GM12872 (cell line): ENCODE data around the gene UBXN4.

ENCODE experiments used
- TF ChIP-seq, protein P1 (sequence below): IDR thresholded peaks from 3 replicates; pipeline ENCODE4 v1.5.1; 2011; ENCODE audit warnings: low read depth, mild to moderate bottlenecking, low read length, moderate library complexity; ENCODE audit not compliant: insufficient read depth

Gene UBXN4

DNA sequence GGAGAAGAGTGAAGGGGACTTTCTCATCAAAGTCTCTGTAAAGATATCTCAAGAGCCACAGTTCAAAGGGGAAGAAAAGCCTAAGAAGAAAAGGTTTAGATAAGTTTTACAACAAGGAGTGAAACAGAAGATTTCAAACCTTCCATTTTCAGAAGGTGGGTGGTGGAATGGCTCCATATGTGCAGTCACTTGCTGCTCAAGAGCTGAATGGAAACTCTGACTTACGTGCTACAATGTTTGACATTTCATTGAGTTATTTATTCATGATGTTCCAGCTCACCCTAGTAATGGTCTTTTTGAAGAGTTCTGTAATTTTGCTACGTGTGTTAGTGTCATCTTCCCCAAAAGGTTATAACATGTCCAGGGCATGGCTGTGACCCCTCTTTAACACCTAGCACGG, 73.6 kb downstream of the UBXN4 start:
- TF ChIP-seq, protein P1, sequence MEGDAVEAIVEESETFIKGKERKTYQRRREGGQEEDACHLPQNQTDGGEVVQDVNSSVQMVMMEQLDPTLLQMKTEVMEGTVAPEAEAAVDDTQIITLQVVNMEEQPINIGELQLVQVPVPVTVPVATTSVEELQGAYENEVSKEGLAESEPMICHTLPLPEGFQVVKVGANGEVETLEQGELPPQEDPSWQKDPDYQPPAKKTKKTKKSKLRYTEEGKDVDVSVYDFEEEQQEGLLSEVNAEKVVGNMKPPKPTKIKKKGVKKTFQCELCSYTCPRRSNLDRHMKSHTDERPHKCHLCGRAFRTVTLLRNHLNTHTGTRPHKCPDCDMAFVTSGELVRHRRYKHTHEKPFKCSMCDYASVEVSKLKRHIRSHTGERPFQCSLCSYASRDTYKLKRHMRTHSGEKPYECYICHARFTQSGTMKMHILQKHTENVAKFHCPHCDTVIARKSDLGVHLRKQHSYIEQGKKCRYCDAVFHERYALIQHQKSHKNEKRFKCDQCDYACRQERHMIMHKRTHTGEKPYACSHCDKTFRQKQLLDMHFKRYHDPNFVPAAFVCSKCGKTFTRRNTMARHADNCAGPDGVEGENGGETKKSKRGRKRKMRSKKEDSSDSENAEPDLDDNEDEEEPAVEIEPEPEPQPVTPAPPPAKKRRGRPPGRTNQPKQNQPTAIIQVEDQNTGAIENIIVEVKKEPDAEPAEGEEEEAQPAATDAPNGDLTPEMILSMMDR = no peak

DNA sequence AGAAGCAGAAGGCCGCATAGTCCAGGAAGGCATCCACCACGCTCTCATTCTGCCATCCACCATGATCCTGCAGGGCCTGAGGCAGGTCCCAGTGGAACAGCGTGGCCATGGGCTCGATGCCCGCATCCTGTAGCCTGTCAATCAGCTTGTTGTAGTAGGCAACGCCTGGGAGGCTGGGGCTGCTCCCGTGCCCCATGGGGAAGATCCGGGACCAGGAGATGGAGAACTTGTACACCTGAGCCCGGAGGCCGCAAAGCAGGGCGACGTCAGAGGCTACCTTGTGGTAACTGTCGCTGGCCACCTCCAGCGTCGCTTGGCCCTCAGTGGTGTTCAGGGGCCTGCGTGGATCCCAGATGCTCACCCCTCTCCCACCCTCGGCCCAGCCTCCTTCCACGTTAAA, 75.8 kb downstream of the UBXN4 start:
- TF ChIP-seq, protein P1 = no peak

DNA sequence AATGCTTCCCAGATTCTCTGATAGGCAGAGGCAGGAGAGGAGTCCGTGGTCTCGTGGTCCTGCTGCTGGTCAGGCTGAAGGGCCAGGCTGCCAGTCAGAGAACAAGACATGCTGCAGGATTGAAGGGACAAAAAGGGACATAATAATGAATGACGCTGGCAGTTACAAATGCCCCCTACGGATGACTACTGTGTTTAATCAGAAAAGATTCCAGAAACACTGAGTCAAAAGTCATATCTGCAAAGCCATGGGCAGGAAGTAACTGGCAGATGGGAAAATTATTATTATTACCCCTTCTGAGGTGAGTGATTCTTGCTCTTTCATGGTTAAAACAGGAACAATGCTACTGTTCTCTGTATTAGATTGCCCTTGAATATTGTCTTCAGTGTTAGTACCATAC, 76.3 kb downstream of the UBXN4 start:
- TF ChIP-seq, protein P1 = no peak

DNA sequence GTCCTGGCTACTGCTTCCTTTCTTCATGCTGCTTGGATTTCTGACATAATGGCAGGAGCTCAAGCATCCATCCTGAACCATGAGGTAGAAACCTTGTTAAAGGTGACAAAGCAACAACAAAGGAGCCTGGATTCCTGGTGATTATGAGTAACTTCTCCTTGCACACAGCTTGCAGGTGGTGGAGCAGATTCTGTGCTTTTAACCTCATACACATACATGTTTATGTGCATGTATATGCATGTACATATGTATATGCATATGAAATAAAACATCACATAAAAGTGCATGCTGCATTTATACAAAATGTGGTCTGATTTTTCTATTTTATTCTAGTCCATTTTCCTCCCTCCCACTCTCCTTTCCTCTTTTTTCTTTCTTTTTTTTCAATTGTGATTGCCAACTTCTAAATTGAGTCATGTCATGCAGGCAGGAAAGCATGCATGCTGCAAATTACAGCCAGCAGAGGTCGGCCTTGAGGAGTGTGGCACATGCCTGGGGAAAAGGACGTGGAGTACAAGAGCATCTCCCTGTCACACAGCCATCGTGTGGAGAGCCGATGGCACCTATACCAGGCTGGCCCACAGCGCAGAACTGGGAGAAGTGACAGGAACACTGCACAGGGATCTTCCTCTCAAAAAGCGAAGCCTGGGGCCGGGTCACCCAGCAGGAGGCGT, 77.4 kb downstream of the UBXN4 start:
- TF ChIP-seq, protein P1 = peak; percentile 49

DNA sequence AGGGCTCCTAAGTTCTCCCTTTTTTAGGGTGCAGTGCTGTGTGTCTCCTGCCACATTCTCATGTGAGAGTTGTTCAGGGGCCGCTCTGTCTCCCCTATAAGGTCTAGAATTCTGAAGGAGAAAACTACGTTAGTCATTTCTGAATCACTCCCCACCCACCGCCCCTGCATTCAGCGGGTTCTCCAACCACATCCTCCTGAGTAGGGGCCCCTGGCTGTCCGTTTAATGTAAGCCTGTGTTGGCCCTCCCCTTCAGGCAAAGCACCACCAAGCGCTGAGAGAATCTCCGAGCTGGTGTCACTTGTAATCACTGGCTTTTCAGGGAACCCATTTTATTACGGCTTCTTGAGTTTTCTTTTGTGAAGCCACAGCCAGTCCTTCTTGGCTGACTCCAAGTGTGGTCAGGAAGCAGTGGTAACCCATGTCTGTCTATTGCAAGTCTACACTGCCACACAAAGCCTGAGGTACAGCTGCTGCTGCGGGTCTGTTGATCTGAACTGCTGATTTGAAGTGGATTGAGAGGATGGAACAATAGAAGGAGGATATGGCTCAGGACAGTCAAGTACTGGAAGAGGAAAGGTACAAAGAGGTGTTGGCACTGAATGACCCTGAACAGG, 78.5 kb downstream of the UBXN4 start:
- TF ChIP-seq, protein P1 = no peak

DNA sequence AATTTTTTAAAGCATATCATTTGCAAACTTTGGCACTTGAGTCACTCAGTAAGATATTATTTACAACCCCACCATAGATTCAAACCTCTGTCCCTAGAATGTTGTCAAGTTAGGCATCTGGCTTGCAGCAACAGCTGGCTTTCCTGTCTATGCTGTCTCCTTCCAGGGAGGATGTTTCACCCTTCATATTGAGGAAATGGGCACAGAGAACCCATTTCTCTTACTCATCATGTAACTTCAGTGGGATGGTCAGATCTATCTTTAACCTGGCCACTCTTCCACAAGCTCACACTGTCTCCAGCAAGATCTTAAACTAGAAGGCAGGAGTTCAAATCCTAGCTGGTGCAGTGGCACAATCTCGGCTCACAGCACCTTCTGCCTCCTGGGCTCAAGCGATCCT, 79.5 kb downstream of the UBXN4 start:
- TF ChIP-seq, protein P1 = no peak

DNA sequence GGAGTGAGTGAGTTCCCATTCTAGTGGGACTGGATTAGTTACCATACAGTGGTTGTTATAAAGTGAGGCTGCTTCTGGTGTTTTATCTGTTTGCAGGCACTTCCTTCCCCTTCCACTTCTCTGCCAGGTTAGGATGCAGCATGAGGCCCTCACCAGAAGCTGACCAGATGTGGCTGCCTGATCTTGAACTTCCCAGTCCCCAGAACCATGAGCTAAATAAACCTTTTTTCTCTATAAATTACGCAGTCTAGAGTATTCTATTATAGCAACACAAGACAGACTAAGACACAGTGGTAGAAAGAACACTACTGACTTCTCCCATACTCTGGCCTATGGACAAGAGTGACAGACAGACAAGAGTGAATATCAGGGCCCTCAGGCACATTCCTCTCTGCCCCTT, 81.2 kb downstream of the UBXN4 start:
- TF ChIP-seq, protein P1 = no peak
